IMR-90 (cell line): ENCODE results near the gene MAP2K6. TPM values are rescaled to one million over a fixed set of nuclear protein-coding genes. Genes with fewer than 3 reads are reported as not detected.

ENCODE experiments used
- ATAC-seq: fragments of 200-7000 bp; cut with Tn5 transposase; 2 replicates; pipeline ENCODE4 v1.9.1; 2020; ENCODE audit warnings: low read depth, mild to moderate bottlenecking, moderate library complexity
- BruUV-seq: library from RNA; stranded (reverse); fragments of 400-500 nt; replicated peaks from 2 replicates; lab custom pipeline; 2021; lab: Mats Ljungman, UMichigan
- CTCF ChIA-PET: fragments of 300-600 bp; formaldehyde crosslinking; extraction: SDS; loops from one replicate; lab custom pipeline; 2021; ENCODE audit warnings: antibody characterized with exemption; lab: Yijun Ruan, JAX
- POLR2A ChIA-PET: fragments of 300-600 bp; sonication (Branson Sonifier 250); formaldehyde crosslinking; loops from one replicate; lab custom pipeline; 2022; ENCODE audit warnings: antibody characterized with exemption; ENCODE audit not compliant: unreplicated experiment; lab: Charles Lee
- DNase-seq: peaks from one replicate; pipeline ENCODE4 v3.0.0; 2013
- H2AFZ ChIP-seq: replicated peaks from 2 replicates; pipeline ENCODE3; 2013; ENCODE audit warnings: low read length, mild to moderate bottlenecking; ENCODE audit not compliant: poor library complexity
- H2AK5ac ChIP-seq: 2 replicates; pipeline ENCODE4 v1.6.1; 2013; ENCODE audit warnings: low read depth, low read length, inconsistent platforms
- H2AK9ac ChIP-seq: replicated peaks from 2 replicates; pipeline ENCODE3; 2013; ENCODE audit warnings: mild to moderate bottlenecking, low read depth, low read length, moderate library complexity; ENCODE audit not compliant: poor library complexity
- H2BK120ac ChIP-seq: 2 replicates; pipeline ENCODE4 v1.6.1; 2013; ENCODE audit warnings: low read depth, low read length, inconsistent platforms
- H2BK15ac ChIP-seq: 3 replicates; pipeline ENCODE4 v1.6.1; 2013; ENCODE audit warnings: low read depth, low read length, inconsistent platforms
- H2BK20ac ChIP-seq: 2 replicates; pipeline ENCODE4 v1.6.1; 2013; ENCODE audit warnings: low read depth, mild to moderate bottlenecking, inconsistent platforms, low read length, moderate library complexity
- H2BK5ac ChIP-seq: 2 replicates; pipeline ENCODE4 v1.6.1; 2013; ENCODE audit warnings: mild to moderate bottlenecking, low read depth, low read length, inconsistent platforms; ENCODE audit not compliant: poor library complexity, severe bottlenecking
- H3K14ac ChIP-seq: replicated peaks from 2 replicates; pipeline ENCODE4 v1.6.1; 2013; ENCODE audit warnings: low read depth, low read length, inconsistent platforms
- H3K18ac ChIP-seq: 2 replicates; pipeline ENCODE4 v1.6.1; 2013; ENCODE audit warnings: low read depth, low read length, control low read depth
- H3K23ac ChIP-seq: 2 replicates; pipeline ENCODE4 v1.6.1; 2013; ENCODE audit warnings: low read depth, low read length, inconsistent platforms
- H3K27ac ChIP-seq: 2 replicates; pipeline ENCODE4 v1.5.1; 2013; ENCODE audit warnings: mild to moderate bottlenecking, control low read depth, low read length; ENCODE audit not compliant: insufficient read depth
- H3K27me3 ChIP-seq: 2 replicates; pipeline ENCODE4 v1.6.1; 2013; ENCODE audit warnings: low read length; ENCODE audit not compliant: control insufficient read depth, insufficient read depth
- H3K36me3 ChIP-seq: 2 replicates; pipeline ENCODE4 v1.6.1; 2013; ENCODE audit warnings: low read length, mixed read lengths; ENCODE audit not compliant: control insufficient read depth, insufficient read depth
- H3K4ac ChIP-seq: 2 replicates; pipeline ENCODE4 v1.6.1; 2013; ENCODE audit warnings: low read depth, low read length, inconsistent platforms
- H3K4me1 ChIP-seq: 2 replicates; pipeline ENCODE4 v1.6.1; 2013; ENCODE audit warnings: low read length, mixed read lengths; ENCODE audit not compliant: control insufficient read depth, insufficient read depth
- H3K4me2 ChIP-seq: 2 replicates; pipeline ENCODE4 v1.6.1; 2013; ENCODE audit warnings: low read depth, mild to moderate bottlenecking, control low read depth, low read length, moderate library complexity
- H3K4me3 ChIP-seq: 2 replicates; pipeline ENCODE4 v1.5.1; 2013; ENCODE audit warnings: low read depth, mild to moderate bottlenecking, control low read depth, low read length, moderate library complexity; ENCODE audit not compliant: insufficient read depth
- H3K56ac ChIP-seq: 2 replicates; pipeline ENCODE4 v1.6.1; 2013; ENCODE audit warnings: low read length, inconsistent platforms; ENCODE audit not compliant: insufficient read depth; ENCODE audit errors: extremely low read depth
- H3K79me1 ChIP-seq, 2 experiments: 2 replicates each; pipeline ENCODE4 v1.6.1; 2013; ENCODE audit warnings: low read length in 2 of 2, inconsistent platforms in 1 of 2, low read depth in 1 of 2
- H3K9ac ChIP-seq: 2 replicates; pipeline ENCODE4 v1.6.1; 2013; ENCODE audit warnings: low read depth, low read length, control low read depth
- H3K9me1 ChIP-seq: 2 replicates; pipeline ENCODE4 v1.6.1; 2013; ENCODE audit warnings: low read length, inconsistent platforms; ENCODE audit not compliant: insufficient read depth
- H3K9me3 ChIP-seq: 2 replicates; pipeline ENCODE4 v1.6.1; 2013; ENCODE audit warnings: low read length; ENCODE audit not compliant: control insufficient read depth, insufficient read depth
- H4K20me1 ChIP-seq: 2 replicates; pipeline ENCODE4 v1.6.1; 2013; ENCODE audit warnings: low read length, inconsistent platforms; ENCODE audit not compliant: insufficient read depth
- H4K5ac ChIP-seq: 2 replicates; pipeline ENCODE4 v1.6.1; 2013; ENCODE audit warnings: mild to moderate bottlenecking, low read depth, low read length, control low read depth
- H4K8ac ChIP-seq, 2 experiments: 2 replicates each; pipeline ENCODE4 v1.6.1; 2013; ENCODE audit warnings: low read depth in 2 of 2, low read length in 2 of 2, control low read depth in 1 of 2, inconsistent platforms in 1 of 2
- H4K91ac ChIP-seq: 2 replicates; pipeline ENCODE4 v1.6.1; 2013; ENCODE audit warnings: low read depth, low read length, inconsistent platforms; ENCODE audit not compliant: insufficient read depth
- FOS ChIP-seq: fragments of 150-350 bp; IDR thresholded peaks from 2 replicates; pipeline ENCODE4 v1.6.1; 2016; ENCODE audit warnings: low read depth, low read length
- RCOR1 ChIP-seq: IDR thresholded peaks from 2 replicates; pipeline ENCODE4 v1.6.1; 2012; ENCODE audit warnings: mild to moderate bottlenecking, low read length, improper control_type of control experiment; ENCODE audit not compliant: insufficient replicate concordance
- SMC3 ChIP-seq: fragments of 150-350 bp; IDR thresholded peaks from 2 replicates; pipeline ENCODE4 v1.6.1; 2016; ENCODE audit warnings: low read depth, mild to moderate bottlenecking, antibody characterized with exemption, low read length, moderate library complexity
- WGBS, 2 experiments: methylation state at CpG; one replicate each; pipeline versions ENCODE4 v1.1.5 to v1.1.7; 2013; ENCODE audit warnings: missing lambda C conversion rate in 2 of 2; ENCODE audit not compliant: insufficient read length in 1 of 2; ENCODE audit errors: extremely low coverage in 2 of 2; 5-methylcytosine and 5-hydroxymethylcytosine counted together
- dilution Hi-C: fragments of 300-500 bp; cut with HindIII; formaldehyde crosslinking; loops from one replicate; pipeline ENCODE4 v1.14.3; 2018; ENCODE audit warnings: low sequenced_read_pairs; ENCODE audit not compliant: unreplicated experiment
- in situ Hi-C: fragments of 300-500 bp; cut with MboI; formaldehyde crosslinking; loops from 3 replicates; pipeline ENCODE4 v1.14.3; 2019; ENCODE audit warnings: low sequenced_read_pairs, inconsistent platforms, mixed read lengths
- intact Hi-C: fragments of 100-400 bp; cut with micrococcal nuclease; formaldehyde crosslinking; loops from 2 replicates; pipeline ENCODE4 v1.10.0; 2022
- polyA plus RNA-seq, 3 experiments: library from polyadenylated mRNA; depleted of rRNA; stranded (reverse); fragments of >200 nt; gene quantifications; 2 replicates each; pipeline ENCODE4 v1.2.3, GENCODE V29; 2012; ENCODE audit warnings: low replicate concordance in 1 of 3
- total RNA-seq: library from RNA; depleted of rRNA; stranded (reverse); fragments of >200 nt; gene quantifications from 2 replicates; pipeline ENCODE4 v1.2.3, GENCODE V29; 2012
- TF ChIP-seq, protein P1 (sequence below): fragments of 150-350 bp; IDR thresholded peaks from 2 replicates; pipeline ENCODE4 v1.6.1; 2017; ENCODE audit warnings: mild to moderate bottlenecking, antibody characterized with exemption, low read length, low read depth
- TF ChIP-seq, protein P2 (sequence below): conservative IDR thresholded peaks from 2 replicates; pipeline ENCODE4 v1.5.1; 2012; ENCODE audit warnings: mild to moderate bottlenecking, low read depth, low read length, improper control_type of control experiment
- TF ChIP-seq, protein P3 (sequence below): fragments of 150-350 bp; IDR thresholded peaks from 2 replicates; pipeline ENCODE4 v1.6.1; 2016; ENCODE audit warnings: low read depth, mild to moderate bottlenecking, low read length, moderate library complexity, borderline replicate concordance

MAP2K6 gene
- total and polyA plus RNA-seq, 2 of the 4 experiments (the other 2 are of a cell fraction) = 2.4 to 5.7 TPM

DNA sequence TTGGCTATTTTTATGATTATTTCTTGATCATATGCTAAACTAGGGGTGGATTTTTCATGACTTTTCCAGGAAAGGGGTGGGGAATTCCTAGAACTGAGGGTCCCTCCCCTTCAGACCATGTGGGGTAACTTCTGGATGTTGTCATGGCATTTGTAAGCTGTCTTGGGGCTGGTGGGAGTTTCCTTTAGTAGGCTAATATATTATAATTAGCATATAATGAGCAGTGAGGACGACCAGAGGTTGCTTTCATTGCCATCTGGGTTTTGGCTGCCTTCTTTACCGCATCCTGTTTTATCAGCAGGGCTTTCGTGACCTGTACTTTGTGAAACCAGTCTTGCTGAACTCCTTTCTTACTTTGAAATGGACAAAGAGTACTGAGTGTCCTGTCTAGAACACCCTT lies 47.2 kb upstream of the MAP2K6 start:
- WGBS, 2 experiments = 40% methylated on average over 1 of the region's 3 CpGs; no CpG with 5 or more reads in 1 of the 2 experiments
- no peaks in the 10 kb centered on the region for H4K20me1 ChIP-seq
- dilution Hi-C loops (no loop called here), in situ Hi-C loops (no loop called here), intact Hi-C loops (no loop called here)
- no peak overlapping the region for H3K56ac ChIP-seq
- H2AFZ ChIP-seq = no peak overlapping the region
- H3K14ac ChIP-seq = no peak overlapping the region
- no peak overlapping the region for H3K4me2 ChIP-seq
- H4K5ac ChIP-seq = no peak overlapping the region
- TF ChIP-seq RCOR1 (no peak), FOS (no peak), SMC3 (no peak)
- TF ChIP-seq, protein P1, sequence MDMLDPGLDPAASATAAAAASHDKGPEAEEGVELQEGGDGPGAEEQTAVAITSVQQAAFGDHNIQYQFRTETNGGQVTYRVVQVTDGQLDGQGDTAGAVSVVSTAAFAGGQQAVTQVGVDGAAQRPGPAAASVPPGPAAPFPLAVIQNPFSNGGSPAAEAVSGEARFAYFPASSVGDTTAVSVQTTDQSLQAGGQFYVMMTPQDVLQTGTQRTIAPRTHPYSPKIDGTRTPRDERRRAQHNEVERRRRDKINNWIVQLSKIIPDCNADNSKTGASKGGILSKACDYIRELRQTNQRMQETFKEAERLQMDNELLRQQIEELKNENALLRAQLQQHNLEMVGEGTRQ = no peak
- TF ChIP-seq, protein P2, sequence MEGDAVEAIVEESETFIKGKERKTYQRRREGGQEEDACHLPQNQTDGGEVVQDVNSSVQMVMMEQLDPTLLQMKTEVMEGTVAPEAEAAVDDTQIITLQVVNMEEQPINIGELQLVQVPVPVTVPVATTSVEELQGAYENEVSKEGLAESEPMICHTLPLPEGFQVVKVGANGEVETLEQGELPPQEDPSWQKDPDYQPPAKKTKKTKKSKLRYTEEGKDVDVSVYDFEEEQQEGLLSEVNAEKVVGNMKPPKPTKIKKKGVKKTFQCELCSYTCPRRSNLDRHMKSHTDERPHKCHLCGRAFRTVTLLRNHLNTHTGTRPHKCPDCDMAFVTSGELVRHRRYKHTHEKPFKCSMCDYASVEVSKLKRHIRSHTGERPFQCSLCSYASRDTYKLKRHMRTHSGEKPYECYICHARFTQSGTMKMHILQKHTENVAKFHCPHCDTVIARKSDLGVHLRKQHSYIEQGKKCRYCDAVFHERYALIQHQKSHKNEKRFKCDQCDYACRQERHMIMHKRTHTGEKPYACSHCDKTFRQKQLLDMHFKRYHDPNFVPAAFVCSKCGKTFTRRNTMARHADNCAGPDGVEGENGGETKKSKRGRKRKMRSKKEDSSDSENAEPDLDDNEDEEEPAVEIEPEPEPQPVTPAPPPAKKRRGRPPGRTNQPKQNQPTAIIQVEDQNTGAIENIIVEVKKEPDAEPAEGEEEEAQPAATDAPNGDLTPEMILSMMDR = no peak
- TF ChIP-seq, protein P3, sequence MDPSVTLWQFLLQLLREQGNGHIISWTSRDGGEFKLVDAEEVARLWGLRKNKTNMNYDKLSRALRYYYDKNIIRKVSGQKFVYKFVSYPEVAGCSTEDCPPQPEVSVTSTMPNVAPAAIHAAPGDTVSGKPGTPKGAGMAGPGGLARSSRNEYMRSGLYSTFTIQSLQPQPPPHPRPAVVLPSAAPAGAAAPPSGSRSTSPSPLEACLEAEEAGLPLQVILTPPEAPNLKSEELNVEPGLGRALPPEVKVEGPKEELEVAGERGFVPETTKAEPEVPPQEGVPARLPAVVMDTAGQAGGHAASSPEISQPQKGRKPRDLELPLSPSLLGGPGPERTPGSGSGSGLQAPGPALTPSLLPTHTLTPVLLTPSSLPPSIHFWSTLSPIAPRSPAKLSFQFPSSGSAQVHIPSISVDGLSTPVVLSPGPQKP = no peak
- no peaks in the 10 kb centered on the region for H3K9me1 ChIP-seq
- H4K8ac ChIP-seq = no peak overlapping the region
- H3K18ac ChIP-seq = no peak overlapping the region
- H2BK5ac ChIP-seq = no peak overlapping the region
- no peak overlapping the region for H4K91ac ChIP-seq
- no peak overlapping the region for H3K4ac ChIP-seq
- H3K27me3 ChIP-seq = no peaks in the 10 kb centered on the region; the same call in 1 of the 2 replicates
- H3K4me1 ChIP-seq = no peaks in the 10 kb centered on the region
- CTCF ChIA-PET = no interaction called here
- no peak overlapping the region for H3K27ac ChIP-seq
- H2BK15ac ChIP-seq = no peak overlapping the region
- H3K9me3 ChIP-seq = no peaks in the 10 kb centered on the region
- H2BK20ac ChIP-seq = no peak overlapping the region
- ATAC-seq (no peak), DNase-seq (no peak)
- POLR2A ChIA-PET = no interaction called here
- no peak overlapping the region for H3K9ac ChIP-seq
- no TSS peak for BruUV-seq
- no peak overlapping the region for H3K23ac ChIP-seq
- H3K36me3 ChIP-seq = no peaks in the 10 kb centered on the region
- no peak overlapping the region for H3K4me3 ChIP-seq
- no peaks in the 10 kb centered on the region for H3K79me1 ChIP-seq
- no peak overlapping the region for H2BK120ac ChIP-seq
- no peak overlapping the region for H2AK9ac ChIP-seq
- no peak overlapping the region for H2AK5ac ChIP-seq
